NCI-H82 (cell line): Measurements from ENCODE around the gene DAPK2.
A peak's percentile ranks its signal among the peaks of the same experiment; 100 is the strongest.

Source experiments
- DNase-seq: peaks from one replicate; lab custom pipeline; 2025; lab: John Stamatoyannopoulos, UW

Gene DAPK2

DNA sequence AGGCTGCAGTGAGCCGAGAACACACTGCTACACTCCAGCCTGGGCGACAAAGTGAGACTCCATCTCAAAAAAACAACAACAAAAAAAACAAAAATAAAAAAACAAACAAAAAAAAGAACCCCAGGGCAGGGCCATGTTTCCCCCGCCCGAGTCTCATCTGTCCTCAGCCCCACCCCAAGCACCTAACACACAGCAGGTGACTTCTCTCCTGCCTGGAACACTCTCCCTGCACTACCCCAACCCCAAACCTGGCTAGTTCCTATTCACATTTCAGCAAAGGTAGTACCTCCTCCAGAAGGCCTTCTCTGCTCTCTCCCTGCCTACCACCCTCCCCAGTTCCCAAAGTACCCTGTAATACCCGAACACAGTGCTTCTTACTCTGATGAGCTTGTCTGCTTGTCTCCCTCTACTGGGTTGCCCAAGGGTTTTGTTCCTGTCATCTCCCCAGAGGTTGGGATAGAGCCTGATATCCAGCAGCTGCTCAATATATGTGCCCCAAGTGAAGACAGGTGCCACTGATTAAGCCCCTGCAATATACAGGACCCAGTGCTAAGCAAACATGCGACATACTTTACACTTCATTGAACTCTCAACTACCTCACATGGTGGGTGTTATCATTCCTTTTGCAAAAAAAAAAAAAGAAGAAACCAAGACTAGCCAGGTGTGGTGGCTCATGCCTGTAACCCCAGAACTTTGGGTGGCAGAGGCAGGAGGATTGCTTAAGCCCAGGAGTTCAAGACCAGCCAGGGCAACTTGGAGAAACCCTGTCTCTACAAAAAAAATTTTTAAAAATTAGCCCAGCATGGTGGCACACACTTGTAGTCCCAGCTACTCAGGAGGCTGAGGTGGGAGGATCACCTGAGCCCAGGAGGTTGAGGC lies 103.6 kb downstream of the DAPK2 start:
- DNase-seq, result peak; percentile 15

DNA sequence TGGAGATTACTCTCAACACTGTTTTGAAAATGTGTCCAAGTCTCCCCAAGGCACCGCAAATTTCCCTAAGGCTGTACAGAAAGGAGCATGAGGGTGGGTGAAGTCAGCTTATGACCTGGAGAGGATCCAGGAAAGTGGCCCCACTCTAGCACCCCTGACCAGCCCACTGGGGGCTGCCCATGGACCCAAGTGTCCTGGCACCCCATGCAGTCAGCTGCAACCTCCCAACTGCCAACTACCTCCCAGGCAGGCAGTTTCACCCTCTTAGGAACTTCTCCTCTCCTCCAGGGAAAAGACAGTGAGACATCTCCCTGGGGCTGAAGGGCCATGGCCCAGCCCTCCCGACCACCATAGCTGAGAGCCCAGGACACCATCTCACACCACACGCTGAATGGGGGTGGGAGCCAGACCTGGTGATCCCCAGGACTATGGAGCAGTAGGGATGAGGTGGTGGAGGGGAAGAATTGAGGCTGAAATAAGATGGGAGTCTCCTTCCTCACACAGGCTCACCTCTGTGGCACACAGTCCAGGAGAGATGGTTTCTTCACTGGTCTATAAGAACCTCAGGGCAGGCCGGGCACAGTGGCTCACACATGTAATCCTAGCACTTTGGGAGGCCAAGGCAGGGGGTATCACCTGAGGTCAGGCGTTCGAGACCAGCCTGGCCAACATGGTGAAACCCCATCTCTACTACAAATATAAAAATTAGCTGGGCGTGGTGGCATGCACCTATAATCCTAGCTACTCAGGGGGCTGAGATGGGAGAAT lies 104.4 kb downstream of the DAPK2 start:
- DNase-seq, result no peak

DNA sequence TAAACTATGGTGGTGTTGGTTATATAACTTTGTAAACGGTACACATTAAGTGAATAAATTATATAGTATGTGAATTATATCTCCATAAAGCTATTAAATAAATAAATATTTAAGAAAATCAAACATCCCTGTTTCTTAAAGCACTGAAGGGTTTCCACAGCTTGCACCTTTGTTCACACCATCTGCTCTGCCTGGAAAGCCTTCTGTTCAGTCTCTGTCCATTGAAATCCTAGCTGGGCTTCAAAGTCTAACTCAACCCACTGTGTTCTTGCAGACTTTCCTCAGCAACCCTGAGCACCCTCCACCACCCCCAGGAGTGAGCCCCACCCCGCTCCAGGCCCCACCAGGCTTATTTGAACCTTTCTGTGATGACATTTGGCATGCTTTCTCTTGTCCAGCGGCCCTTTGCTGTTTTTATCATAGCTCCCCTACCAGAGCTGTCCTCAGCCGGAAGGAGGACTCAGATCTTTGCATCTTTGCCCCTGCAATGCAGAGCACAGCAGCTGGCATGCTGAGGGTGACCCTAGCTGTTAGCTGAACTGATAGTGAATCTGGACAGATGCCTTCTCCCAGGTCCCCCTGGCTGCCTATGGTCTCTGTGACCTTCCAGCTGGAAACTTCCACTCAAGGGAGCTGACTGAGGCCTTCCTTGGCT lies 105.2 kb downstream of the DAPK2 start:
- DNase-seq, result peak; percentile 77

DNA sequence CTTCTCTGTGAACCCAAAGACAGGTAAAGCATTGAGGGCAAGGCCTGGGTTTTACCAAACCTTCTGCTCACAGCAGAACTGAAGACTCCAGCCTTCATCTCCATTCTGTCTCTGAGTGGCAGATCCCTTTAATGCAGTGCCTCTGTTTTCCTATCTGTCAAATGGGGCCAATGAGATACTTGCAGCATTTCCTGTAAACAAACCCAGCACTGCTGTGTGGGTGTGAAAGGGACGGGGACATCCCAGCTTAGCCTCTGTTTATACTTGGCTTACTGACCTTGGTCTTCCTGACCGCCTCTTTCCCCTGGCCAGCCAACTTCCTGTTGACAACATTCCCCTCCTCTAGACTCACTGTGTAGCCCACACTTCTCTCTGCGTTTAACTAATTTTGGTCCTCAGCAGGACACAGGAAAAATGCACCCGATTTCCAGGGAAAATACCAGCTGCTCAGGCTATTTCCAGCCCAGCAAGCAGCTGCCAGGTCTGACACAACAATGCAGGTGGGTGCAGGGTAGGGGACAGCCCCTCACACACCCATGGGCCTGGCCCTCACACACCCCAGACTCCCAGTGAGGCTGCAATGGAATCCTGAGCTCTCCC lies 106.7 kb downstream of the DAPK2 start:
- DNase-seq, result no peak

GRCh38 chr15:63938486-63939061 lies 107.7 kb downstream of the DAPK2 start:
- no peak for DNase-seq

- no peak for DNase-seq
Observed at GRCh38 chr15:63933522-63933921, 112.8 kb downstream of the DAPK2 start.

GRCh38 chr15:63931556-63931955 lies 114.7 kb downstream of the DAPK2 start:
- DNase-seq, result peak; percentile 57

DNA sequence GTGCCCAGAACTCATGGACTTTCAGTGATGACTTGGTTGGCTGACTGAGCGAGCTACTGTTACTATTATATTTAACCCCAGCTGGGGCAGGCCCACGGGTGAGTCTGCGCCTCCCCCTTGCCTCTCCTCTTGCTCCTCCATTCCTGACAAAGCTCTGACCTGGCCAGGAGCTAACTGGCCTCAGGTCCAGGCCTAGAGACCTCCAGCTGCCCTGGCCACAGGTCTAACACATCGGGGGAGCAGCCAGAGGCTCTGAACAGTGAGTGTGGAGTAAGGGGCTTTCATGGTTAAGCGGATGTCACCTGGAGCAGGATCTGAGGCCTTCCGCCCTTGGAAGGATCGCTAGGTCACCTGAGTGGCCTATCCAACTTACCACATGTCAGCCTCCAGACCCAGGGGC lies 116.3 kb downstream of the DAPK2 start:
- no peak for DNase-seq

DNA sequence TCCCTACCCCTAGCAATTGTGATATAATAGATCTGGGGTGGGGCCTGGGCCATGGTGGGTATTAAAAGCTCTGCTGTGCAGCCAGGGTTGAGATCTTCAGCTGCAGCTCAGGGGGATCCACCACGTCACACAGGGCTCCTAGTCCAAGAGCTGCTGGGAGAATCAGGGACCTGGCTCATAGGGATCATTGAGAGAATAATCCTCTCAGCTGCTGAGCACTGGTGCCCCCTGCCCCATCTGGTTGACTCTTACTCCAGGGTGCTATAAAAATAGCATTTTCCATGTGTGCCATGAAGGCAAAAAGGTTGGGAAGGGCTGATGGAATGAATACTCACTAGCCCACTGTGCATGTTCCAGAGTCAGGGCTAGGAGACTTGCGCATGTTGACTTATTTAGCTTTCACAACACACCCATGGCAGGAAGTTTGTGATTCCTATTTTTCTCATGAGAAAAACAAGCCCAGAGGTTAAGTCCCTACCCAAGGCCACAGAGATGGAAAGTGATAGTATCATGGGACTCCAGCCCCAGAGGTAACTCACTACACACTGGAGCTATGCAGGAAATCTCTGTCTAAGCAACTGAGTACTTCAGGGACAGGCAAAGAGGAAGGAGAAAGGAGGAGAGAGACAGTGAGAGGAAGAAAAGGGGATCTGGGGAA lies 118.0 kb downstream of the DAPK2 start:
- peak; percentile 81 for DNase-seq

GRCh38 chr15:63923993-63924950 lies 122.0 kb downstream of the DAPK2 start:
- no peak for DNase-seq

DNA sequence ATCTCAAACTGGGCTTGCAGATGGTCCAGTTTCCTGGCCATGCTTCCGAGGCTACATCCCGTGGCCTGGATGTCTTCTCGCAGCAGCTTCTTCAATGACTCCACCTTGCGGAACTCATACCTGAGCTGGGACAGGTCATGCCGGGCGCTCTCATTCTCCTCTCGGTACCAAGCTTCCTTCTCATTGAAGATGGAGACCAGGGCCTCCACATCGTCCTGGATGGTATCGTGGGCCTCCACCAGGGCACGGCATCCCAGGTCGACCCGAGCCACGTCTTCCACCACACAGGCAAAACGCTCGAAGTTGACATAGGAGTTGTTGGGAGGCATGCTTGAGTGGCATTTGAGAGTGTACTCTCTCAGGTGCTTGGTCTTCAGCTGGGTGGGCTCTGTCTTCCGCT lies 123.4 kb downstream of the DAPK2 start:
- DNase-seq, result no peak

GRCh38 chr15:63922261-63922904 lies 123.9 kb downstream of the DAPK2 start:
- no peak for DNase-seq

DNA sequence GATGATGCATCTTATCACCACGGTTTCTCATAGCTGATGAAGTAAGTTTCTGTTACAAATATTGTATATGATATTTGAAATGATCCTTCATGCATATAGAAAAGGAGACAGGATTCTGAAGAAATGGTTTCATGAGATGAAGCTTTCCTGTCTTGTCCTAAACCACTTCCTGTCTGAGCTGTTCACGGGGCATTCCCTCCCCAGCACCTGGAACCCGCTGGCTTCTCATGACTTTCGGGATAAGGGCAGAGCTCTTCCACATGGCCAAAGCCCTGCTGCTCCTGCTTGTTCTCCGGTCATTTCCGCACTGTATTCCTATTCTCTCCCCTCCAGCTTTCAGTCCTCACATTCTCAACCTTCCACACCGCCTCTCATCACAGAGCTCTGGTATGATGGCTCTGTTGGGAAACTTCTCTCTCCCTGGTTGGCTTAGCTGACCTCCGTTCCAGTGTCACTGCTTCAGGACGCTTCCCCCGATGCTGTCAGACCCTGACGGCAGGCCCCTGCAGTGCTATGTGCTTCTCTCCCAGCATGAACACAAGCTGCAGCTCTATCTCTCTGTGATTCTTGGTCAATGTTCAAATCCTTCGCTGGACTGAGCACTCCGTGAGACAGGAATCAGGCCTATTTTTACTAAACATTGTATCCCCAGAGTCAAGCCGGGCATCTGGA lies 125.6 kb downstream of the DAPK2 start:
- DNase-seq, result no peak

DNA sequence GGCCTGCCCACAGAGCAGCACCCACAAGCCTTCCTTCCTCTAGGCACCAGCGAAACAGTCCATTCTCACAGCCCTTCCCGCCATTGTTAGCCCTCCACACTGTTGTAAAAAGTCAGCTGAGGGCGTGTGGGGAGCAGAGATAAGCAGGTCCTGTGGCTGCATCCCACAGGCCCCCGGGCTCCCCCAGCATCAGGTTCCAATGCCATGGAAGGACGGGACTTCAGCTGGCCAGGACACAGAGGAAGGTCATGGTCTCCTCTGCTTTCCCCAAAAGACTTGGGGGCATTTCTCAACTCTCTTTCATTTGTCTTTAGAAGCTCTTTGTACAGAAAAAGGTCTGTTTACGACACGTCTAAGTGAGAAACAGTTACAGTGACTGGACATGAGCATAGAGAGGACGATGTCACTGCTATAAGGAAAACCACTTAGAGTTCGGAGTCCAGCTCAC lies 127.4 kb downstream of the DAPK2 start:
- DNase-seq, result no peak

DNA sequence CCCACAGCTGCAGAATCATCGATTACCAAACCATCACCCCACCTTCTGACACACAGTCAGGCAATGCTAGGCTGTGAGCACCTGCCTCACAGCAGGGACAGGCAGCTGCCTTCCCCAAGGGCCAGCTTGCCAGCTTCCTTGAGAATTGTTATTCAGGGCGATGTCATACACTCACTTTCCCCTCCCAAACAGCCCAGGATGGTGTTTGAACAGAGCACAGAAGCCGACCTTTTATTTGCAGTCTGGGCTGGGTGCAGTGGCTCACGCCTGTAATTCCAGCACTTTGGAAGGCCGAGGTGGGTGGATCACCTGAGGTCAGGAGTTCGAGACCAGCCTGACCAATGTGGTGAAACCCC lies 128.0 kb downstream of the DAPK2 start:
- DNase-seq, result no peak

- DNase-seq, result no peak
Observed at GRCh38 chr15:63917588-63918316, 128.5 kb downstream of the DAPK2 start.

GRCh38 chr15:63915873-63916771 lies 130.2 kb downstream of the DAPK2 start:
- DNase-seq, result peak; percentile 61
